SKM-1 treated with dmso at 0.1 percent for 144 hours (cell line): ENCODE data around the gene KNL1.
"Not testable (repeated sequence)": the region's sequence is repeated elsewhere in the genome, so short reads cannot be mapped to it uniquely, and the experiment has no call there.

ENCODE experiments used
- DNase-seq: peaks from one replicate; lab custom pipeline; 2025; ENCODE audit not compliant: unreplicated experiment; lab: John Stamatoyannopoulos, UW

Gene KNL1

DNA sequence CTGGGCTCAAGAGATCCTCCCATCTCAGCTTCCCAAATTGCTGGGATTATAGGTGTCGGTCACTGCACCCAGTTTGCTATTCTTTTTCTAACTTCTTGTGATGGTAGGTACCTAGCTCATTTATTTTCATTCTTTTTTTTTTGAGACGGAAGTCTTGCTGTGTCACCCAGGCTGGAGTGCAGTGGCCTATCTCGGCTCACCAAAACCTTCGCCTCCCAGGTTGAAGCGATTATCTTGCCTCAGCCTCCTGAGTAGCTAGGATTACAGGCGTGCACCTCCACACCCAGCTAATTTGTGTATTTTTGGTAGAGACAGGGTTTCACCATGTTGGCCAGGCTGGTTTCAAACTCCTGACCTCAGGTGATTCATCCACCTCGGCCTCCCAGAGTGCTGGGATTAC is 70.9 kb downstream of the KNL1 start:
- no peak for DNase-seq

DNA sequence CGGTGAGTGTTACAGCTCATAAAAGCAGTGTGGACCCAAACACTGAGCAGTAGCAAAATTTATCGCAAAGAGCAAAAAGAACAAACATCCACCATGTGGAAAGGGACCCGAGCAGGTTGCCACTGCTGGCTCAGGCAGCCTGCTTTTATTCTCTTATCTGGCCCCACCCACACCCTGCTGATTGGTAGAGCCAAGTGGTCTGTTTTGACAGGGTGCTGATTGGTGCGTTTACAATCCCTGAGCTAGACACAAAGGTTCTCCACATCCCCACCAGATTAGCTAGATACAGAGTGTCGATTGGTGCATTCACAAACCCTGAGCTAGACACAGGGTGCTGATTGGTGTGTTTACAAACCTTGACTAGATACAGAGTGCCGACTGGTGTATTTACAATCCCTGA is 82.2 kb downstream of the KNL1 start:
- not testable (repeated sequence) for DNase-seq

- not testable (repeated sequence) for DNase-seq
Measured at GRCh38 chr15:40676906-40677305, 82.9 kb downstream of the KNL1 start.

DNA sequence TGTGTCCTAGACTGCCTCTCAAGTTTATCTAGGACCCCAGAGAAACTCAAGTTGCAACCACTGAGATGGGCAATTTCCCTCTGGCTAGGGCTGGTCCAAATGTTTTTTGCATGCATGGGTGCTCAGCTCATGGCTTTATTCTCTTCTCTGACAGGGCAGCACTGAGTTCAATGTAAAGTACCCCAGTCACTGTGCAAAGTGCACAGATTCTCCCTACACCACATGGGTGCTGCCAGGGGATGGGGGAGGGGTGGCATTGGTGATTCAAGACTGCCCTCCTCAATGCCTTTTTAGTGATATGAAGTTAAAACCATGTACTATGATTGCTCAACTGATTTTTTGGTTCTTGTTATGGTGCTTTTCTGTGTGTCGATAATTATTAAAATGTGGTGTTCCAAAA is 86.1 kb downstream of the KNL1 start:
- no peak for DNase-seq

- not testable (repeated sequence) for DNase-seq
Measured at GRCh38 chr15:40680959-40681358, 86.9 kb downstream of the KNL1 start.

GRCh38 chr15:40684381-40684780 is 90.3 kb downstream of the KNL1 start:
- DNase-seq: no peak

DNA sequence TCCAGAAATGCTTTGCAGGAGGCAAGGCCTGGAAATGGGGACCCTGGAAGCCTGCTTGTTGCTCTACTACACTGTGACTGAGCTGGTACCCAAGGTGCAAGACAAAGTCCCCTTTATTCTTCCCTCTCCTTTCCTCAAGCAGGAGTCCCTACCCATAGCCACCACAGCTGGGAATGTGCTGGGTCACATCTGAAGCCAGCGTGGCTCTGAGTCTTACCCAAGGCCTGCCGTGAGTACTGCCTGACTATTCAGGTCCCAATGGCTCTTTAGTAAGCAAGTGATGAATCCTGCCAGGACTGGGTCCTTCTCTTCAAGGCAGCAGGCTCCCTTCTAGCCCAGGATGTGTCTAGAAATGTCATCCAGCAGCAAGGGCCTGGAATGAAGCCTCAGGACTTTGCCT is 91.3 kb downstream of the KNL1 start:
- DNase-seq: no peak

- DNase-seq: no peak
Measured at GRCh38 chr15:40688932-40689799, 95.1 kb downstream of the KNL1 start.

GRCh38 chr15:40691737-40692136 is 97.7 kb downstream of the KNL1 start:
- DNase-seq: no peak

DNA sequence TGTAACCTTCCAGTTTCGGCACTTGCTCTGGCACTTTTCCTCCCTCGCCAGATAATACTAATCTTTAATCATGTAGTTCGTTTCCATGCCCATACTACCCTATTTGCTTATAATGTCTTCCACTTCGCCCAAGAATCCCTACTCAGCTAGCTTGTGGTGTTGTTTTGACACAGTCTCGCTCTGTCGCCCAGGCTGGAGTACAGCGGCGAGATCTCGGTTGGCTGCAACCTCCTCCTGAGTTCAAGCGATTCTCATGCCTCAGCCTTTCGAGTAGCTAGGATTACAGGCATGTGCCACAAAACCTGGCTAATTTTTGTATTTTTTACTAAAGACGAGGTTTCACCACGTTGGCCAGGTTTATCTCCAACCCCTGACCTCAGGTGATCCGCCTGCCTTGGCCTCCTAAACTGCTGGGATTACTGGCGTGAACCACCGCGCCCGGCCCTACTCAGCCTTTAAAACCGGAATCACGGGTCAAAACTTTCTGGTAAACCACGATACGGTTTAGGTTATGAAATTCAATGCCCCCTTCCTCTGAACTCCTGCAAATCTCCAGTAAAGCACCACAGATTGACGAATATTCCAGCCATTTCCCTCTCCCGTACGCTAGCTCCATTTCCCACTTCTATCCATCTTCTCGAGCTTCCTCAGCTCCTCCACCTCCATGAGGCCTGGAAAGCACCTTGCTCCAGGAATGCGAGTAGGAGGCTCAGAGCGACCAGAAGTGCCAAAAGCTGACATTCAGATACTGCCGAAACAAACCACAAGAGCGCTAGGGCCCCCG is 100.0 kb downstream of the KNL1 start:
- DNase-seq: no peak

GRCh38 chr15:40694688-40695468 is 100.8 kb downstream of the KNL1 start, which contains the start of gene RAD51:
Gene RAD51, plus strand, starts transcription at chr15:40695174. Its CDS starts 3,585 bp downstream, at chr15:40698759.
- DNase-seq: peak; percentile 96

GRCh38 chr15:40695469-40695890 is 101.4 kb downstream of the KNL1 start:
- DNase-seq: no peak

GRCh38 chr15:40696228-40696627 is 102.2 kb downstream of the KNL1 start:
- DNase-seq: no peak

- no peak for DNase-seq
Measured at GRCh38 chr15:40697916-40698315, 103.9 kb downstream of the KNL1 start.

DNA sequence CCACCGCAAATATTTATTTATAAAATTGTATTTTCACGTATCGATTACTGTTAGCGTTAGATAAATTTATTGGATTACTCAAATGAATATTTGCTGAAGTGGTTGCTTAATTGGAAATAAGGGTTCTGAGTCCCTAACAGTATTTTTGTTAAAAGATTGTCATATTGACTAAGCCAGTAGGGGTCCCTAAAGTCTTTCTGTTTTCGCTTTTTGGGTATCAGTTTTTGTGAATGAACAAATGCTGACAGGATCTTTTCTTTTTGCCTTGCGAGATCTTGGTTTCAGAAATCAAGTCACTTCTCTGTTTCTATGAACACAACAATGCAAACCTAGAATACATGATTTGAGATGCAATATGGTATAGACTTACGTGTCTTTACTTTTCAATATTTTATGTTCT is 108.0 kb downstream of the KNL1 start:
- no peak for DNase-seq

DNA sequence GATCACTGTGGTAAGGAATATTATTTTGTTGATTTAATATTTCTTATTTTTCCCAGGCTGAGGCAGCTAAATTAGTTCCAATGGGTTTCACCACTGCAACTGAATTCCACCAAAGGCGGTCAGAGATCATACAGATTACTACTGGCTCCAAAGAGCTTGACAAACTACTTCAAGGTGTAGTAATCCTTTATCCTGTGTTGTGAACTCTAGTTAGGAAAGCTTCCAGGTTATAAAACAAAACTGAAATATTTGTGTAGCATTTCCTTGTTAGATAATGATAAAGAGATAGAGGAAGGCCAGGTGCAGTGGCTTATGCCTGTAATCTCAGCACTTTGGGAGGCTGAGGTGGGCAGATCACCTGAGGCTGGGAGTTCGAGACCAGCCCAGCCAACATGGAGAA is 112.1 kb downstream of the KNL1 start:
- no peak for DNase-seq
